Gastroesophageal sphincter (tissue), 4 donors: ENCODE results near the gene TRPM7. TPM values are rescaled to one million over a fixed set of nuclear protein-coding genes. Genes with fewer than 3 reads are reported as not detected.

Experiments
- ATAC-seq: fragments of 150-250 bp; one replicate; pipeline ENCODE4 v1.9.1; 2016; ENCODE audit warnings: mild to moderate bottlenecking, moderate library complexity
- H3K27ac ChIP-seq, 4 donors: fragments of 200-600 bp; sonication (generic) in 3 of 4; 1 replicate in 3 of 4; 2 replicates in 1 of 4; pipeline ENCODE4 v1.5.1; 2016 to 2019
- H3K27me3 ChIP-seq: fragments of 200-600 bp; sonication (generic); one replicate; pipeline ENCODE4 v1.5.1; 2019
- H3K36me3 ChIP-seq, 2 donors: fragments of 200-600 bp; sonication (generic); one replicate each; pipeline ENCODE4 v1.5.1; 2019; ENCODE audit warnings: control low read depth in 1 of 2
- H3K4me1 ChIP-seq, 3 donors: fragments of 200-600 bp; sonication (generic); 1 replicate in 2 of 3; 2 replicates in 1 of 3; pipeline ENCODE4 v1.5.1; 2016 to 2019; ENCODE audit warnings: control low read depth in 2 of 3
- H3K4me3 ChIP-seq, 2 donors: fragments of 200-600 bp; sonication (generic); one replicate each; pipeline ENCODE4 v1.5.1; 2019; ENCODE audit warnings: mild to moderate bottlenecking in 1 of 2, moderate library complexity in 1 of 2
- H3K9me3 ChIP-seq, 3 donors: fragments of 200-600 bp; sonication (generic); one replicate each; pipeline ENCODE4 v1.5.1; 2017 to 2019; ENCODE audit warnings: control low read depth in 2 of 3
- EP300 ChIP-seq: sonication (generic); formaldehyde crosslinking; IDR thresholded peaks from one replicate; pipeline ENCODE4 v1.6.1; 2017; ENCODE audit warnings: antibody characterized with exemption, mild to moderate bottlenecking
- POLR2A ChIP-seq, 2 donors: fragments of 450-650 bp; IDR thresholded peaks; one replicate each; pipeline ENCODE4 v1.6.1; 2017; ENCODE audit warnings: antibody characterized with exemption in 2 of 2, mild to moderate bottlenecking in 2 of 2, moderate library complexity in 1 of 2
- POLR2AphosphoS5 ChIP-seq: sonication (generic); formaldehyde crosslinking; IDR thresholded peaks from one replicate; pipeline ENCODE4 v1.6.1; 2017; ENCODE audit warnings: antibody characterized with exemption
- WGBS, 2 donors: methylation state at CpG; one replicate each; pipeline ENCODE4 v1.1.5; 2018; ENCODE audit warnings: low coverage in 1 of 2; 5-methylcytosine and 5-hydroxymethylcytosine counted together
- total RNA-seq, 4 donors: library from RNA; depleted of rRNA; stranded (reverse); fragments of >200 nt; gene quantifications; one replicate each; pipeline ENCODE4 v1.1.0, GENCODE V29; 2016
- TF ChIP-seq, protein P1 (sequence below), 4 experiments: fragments of 200-600 bp in 2 of 4; fragments of 450-650 bp in 2 of 4; sonication (generic) in 1 of 4; IDR thresholded peaks; one replicate each; pipeline ENCODE4 v1.5.1; 2017 to 2019; ENCODE audit warnings: antibody characterized with exemption in 4 of 4, mild to moderate bottlenecking in 2 of 4, moderate library complexity in 2 of 4

Gene TRPM7
- total RNA-seq, 4 donors from 2014 or later: 29.1 to 82.0 (median 40.3) TPM

DNA sequence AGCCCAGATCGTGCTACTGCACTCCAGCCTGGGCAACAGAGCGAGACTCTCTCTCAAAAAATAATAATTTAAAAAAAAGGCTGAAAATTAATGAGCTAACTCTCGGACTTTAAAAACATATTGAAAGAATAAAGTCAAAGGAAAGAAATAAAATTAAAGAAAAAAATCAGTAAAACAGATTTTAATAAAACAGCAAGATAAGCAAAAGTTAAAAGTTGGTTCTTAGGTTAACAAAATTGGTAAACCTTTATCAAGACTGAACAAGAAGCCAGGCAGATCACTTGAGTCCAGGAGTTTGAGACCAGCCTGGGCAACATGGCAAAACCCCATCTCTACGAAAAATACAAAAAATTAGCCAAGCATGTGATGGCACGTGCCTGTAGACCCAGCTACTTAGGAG lies 20.7 kb downstream of the TRPM7 start:
- no peaks in the 10 kb centered on the region for H3K9me3 ChIP-seq
- H3K27ac ChIP-seq: no peak overlapping the region
- H3K27me3 ChIP-seq: no peaks in the 10 kb centered on the region
- no peak for ATAC-seq
- WGBS, 2 donors: 76 to 77% methylated on average over 5 of the region's 5 CpGs
- H3K4me1 ChIP-seq: peaks cover 0 to 7% (median 0%) of the 10 kb centered on the region in 3 donors
- H3K36me3 ChIP-seq: peaks cover 0 to 30% of the 10 kb centered on the region in 2 donors
- H3K4me3 ChIP-seq: no peak overlapping the region
- TF ChIP-seq EP300 (no peak), POLR2A (IDR thresholded peaks at IDR 0.05) (no peak)
- TF ChIP-seq, protein P1, sequence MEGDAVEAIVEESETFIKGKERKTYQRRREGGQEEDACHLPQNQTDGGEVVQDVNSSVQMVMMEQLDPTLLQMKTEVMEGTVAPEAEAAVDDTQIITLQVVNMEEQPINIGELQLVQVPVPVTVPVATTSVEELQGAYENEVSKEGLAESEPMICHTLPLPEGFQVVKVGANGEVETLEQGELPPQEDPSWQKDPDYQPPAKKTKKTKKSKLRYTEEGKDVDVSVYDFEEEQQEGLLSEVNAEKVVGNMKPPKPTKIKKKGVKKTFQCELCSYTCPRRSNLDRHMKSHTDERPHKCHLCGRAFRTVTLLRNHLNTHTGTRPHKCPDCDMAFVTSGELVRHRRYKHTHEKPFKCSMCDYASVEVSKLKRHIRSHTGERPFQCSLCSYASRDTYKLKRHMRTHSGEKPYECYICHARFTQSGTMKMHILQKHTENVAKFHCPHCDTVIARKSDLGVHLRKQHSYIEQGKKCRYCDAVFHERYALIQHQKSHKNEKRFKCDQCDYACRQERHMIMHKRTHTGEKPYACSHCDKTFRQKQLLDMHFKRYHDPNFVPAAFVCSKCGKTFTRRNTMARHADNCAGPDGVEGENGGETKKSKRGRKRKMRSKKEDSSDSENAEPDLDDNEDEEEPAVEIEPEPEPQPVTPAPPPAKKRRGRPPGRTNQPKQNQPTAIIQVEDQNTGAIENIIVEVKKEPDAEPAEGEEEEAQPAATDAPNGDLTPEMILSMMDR (IDR thresholded peaks at IDR 0.05): no peak

DNA sequence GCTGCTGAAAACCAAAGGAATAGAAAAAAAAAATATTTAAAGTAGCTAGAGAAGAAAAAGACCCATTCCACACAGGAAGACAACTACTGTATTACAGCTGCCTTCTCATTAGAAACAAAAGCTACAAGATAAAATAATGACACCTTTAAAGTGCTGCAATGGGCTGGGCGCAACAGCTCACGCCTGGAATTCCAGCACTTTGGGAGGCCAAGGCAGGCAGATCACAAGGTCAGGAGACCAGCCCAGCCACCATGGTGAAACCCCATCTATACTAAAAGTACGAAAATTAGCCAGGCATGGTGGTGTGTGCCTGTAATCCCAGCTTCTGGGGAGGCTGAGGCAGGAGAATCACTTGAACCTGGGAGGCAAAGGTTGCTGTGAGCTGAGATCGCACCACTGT lies 31.0 kb downstream of the TRPM7 start:
- Histone ChIP-seq H3K4me1 (no peaks in the 10 kb centered on the region), H3K9me3 (no peaks in the 10 kb centered on the region), H3K27ac (no peak overlapping the region), H3K4me3 (no peak overlapping the region), H3K36me3 (peaks cover 2 to 86% of the 10 kb centered on the region in 2 donors), H3K27me3 (no peaks in the 10 kb centered on the region)
- TF ChIP-seq POLR2AphosphoS5 (no peak), EP300 (no peak), POLR2A (IDR thresholded peaks at IDR 0.05) (no peak)
- TF ChIP-seq, protein P1 (IDR thresholded peaks at IDR 0.05): no peak
- no peak for ATAC-seq
- 82 to 94% methylated on average over 3 to 4 of the region's 4 CpGs for WGBS, 2 donors

- Histone ChIP-seq H3K4me3 (no peak overlapping the region), H3K27me3 (no peaks in the 10 kb centered on the region), H3K36me3 (peaks cover 2 to 88% of the 10 kb centered on the region in 2 donors), H3K4me1 (no peaks in the 10 kb centered on the region), H3K27ac (no peak overlapping the region), H3K9me3 (no peaks in the 10 kb centered on the region)
- ATAC-seq: no peak
- 85 to 86% methylated on average over 3 to 6 of the region's 6 CpGs for WGBS, 2 donors
- no peak for TF ChIP-seq EP300
- TF ChIP-seq, protein P1 (IDR thresholded peaks at IDR 0.05): no peak
- no peak for TF ChIP-seq POLR2AphosphoS5
- no peak for TF ChIP-seq POLR2A (IDR thresholded peaks at IDR 0.05)
These were observed 33.3 kb downstream of the TRPM7 start for GRCh38 chr15:50653156-50653743.

GRCh38 chr15:50652671-50653070 lies 33.9 kb downstream of the TRPM7 start:
- Histone ChIP-seq H3K36me3 (peaks cover 2 to 89% of the 10 kb centered on the region in 2 donors), H3K4me1 (no peaks in the 10 kb centered on the region), H3K27ac (no peak overlapping the region), H3K9me3 (no peaks in the 10 kb centered on the region), H3K27me3 (no peaks in the 10 kb centered on the region), H3K4me3 (no peak overlapping the region)
- TF ChIP-seq EP300 (no peak), POLR2A (IDR thresholded peaks at IDR 0.05) (no peak), POLR2AphosphoS5 (no peak)
- TF ChIP-seq, protein P1 (IDR thresholded peaks at IDR 0.05): no peak
- 60 to 97% methylated on average over 1 to 3 of the region's 3 CpGs for WGBS, 2 donors
- ATAC-seq: no peak

DNA sequence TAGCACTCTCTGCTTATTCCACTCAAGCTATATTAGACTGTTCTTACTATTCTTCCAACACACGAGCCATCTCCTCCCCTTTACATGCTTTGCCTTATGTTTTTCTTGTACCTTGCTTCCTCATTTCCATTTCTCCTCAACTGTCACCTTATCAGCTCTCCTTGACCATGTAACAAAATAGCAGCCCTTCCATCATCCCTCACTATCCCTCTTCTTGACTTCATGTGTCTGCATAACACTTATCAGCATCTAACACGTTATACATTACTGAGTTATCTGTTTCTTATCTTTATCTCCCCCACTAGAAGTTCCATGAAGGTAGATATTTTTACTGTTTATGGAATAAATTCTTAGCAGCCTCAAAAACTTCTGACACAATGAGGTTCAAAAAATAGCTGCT lies 45.3 kb downstream of the TRPM7 start:
- TF ChIP-seq POLR2AphosphoS5: no peak
- peaks cover 0 to 87% of the 10 kb centered on the region in 2 donors for H3K36me3 ChIP-seq
- H3K9me3 ChIP-seq: no peaks in the 10 kb centered on the region
- 81 to 89% methylated on average over 2 of the region's 2 CpGs for WGBS, 2 donors
- H3K4me1 ChIP-seq: no peaks in the 10 kb centered on the region
- H3K4me3 ChIP-seq: no peak overlapping the region
- H3K27ac ChIP-seq: no peak overlapping the region
- ATAC-seq: no peak
- H3K27me3 ChIP-seq: no peaks in the 10 kb centered on the region
